Fibroblast of mammary gland (primary cell): Measurements from ENCODE around the gene RAB3GAP1.

Experiments
- DNase-seq: peaks from one replicate; pipeline ENCODE4 v3.0.0-alpha.2; 2010; ENCODE audit warnings: low read depth
- H3K4me3 ChIP-seq: 2 replicates; pipeline ENCODE4 v1.5.1; 2011; ENCODE audit warnings: low read depth, mild to moderate bottlenecking, low read length, moderate library complexity; ENCODE audit not compliant: control insufficient read depth
- CTCF ChIP-seq: conservative IDR thresholded peaks from 2 replicates; pipeline ENCODE4 v1.5.1; 2011; ENCODE audit warnings: low read depth, low read length, inconsistent platforms; ENCODE audit not compliant: control insufficient read depth, insufficient read depth

Gene RAB3GAP1

GRCh38 chr2:135198481-135198880 lies 146.4 kb downstream of the RAB3GAP1 start:
- DNase-seq, result no peak
- no peak overlapping the region for H3K4me3 ChIP-seq
- no peak for TF ChIP-seq CTCF

- no peak overlapping the region for H3K4me3 ChIP-seq
- no peak for DNase-seq
- no peak for TF ChIP-seq CTCF
These were observed 150.7 kb downstream of the RAB3GAP1 start for GRCh38 chr2:135202751-135203150.

DNA sequence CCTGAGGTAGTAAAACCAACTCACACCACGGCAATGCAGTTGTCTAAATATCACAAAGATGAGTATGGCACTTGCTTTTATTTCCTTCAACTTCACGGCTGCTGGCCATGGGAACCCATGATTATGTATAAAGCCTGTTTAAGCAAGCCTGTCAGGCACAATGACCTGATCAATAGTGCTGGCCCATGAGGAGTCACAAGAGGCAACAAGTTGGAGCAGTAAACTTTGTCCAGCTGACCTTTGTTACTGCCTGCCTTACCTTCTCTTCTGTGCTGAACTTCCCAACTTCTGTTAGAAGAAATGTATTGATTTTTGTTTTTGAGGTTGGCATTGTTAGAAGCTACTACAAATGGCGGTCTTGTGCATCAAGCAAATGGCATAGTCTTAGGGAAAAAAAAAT lies 151.9 kb downstream of the RAB3GAP1 start:
- no peak for DNase-seq
- no peak overlapping the region for H3K4me3 ChIP-seq
- TF ChIP-seq CTCF, result no peak

GRCh38 chr2:135208016-135208415 lies 155.9 kb downstream of the RAB3GAP1 start:
- no peak for DNase-seq
- no peak overlapping the region for H3K4me3 ChIP-seq
- no peak for TF ChIP-seq CTCF

DNA sequence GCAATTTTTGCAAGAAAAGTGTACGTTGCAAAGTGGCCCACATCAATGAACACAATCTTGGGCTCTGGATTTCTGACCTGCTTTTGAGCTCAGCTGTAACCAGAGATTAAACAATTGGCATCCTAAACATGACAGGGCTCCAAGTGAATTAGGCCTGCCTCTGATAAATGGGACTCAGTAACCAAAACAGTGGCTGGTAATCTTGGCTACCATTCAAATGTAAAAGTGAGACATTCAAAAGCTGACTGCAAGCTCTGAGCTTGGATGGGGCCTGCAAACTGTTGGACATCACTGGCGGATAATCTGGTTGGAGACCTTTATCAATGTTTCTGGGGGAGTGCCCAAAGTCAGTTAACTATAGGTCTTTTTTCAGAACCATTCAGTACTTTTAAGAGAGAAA lies 160.7 kb downstream of the RAB3GAP1 start:
- no peak overlapping the region for H3K4me3 ChIP-seq
- TF ChIP-seq CTCF, result no peak
- DNase-seq, result peak; percentile 10

DNA sequence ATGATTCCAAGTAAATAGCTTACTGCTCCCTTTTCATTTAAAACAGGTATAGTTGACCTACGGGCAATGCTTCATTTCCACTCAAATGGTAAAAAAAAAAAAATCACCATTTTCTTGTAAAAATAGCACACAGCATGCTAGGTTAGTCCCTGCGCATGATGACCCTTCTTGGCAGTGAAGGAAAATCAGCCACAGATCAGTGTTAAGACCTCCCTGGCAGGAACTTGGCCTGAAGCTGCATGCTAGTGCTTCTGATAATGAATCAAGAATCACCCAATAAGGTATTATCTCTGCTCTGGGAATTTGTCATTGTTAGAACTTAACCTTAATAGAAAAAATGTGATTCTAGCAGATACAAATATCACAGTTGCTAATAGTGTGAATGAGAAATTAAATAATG lies 166.3 kb downstream of the RAB3GAP1 start:
- no peak for DNase-seq
- no peak for TF ChIP-seq CTCF

GRCh38 chr2:135219226-135219625 lies 167.1 kb downstream of the RAB3GAP1 start:
- DNase-seq, result no peak
- H3K4me3 ChIP-seq, result no peak overlapping the region
- no peak for TF ChIP-seq CTCF

More for the DNA sequence above, 166.3 kb downstream of the RAB3GAP1 start:
- no peak overlapping the region for H3K4me3 ChIP-seq
